ENCODE measurements around the gene BLOC1S4.

BLOC1S4 gene

GRCh38 chr4:6682862-6683590 lies 32.9 kb upstream of the BLOC1S4 start:
- no peaks in the 10 kb centered on the region for H3K36me3 ChIP-seq (ENCODE audit: control insufficient read depth, insufficient read depth, low read length)
- H3K4me1 ChIP-seq (ENCODE audit: control insufficient read depth, insufficient read depth, low read length), result no peaks in the 10 kb centered on the region
- H3K4me3 ChIP-seq (ENCODE audit: low read length), result no peak overlapping the region
- no peak overlapping the region for H3K27ac ChIP-seq (ENCODE audit: low read depth, low read length)
- H3K9ac ChIP-seq (ENCODE audit: low read length), result no peak overlapping the region
- no peaks in the 10 kb centered on the region for H3K27me3 ChIP-seq (ENCODE audit: control insufficient read depth, insufficient read depth, low read length)

- no peak overlapping the region for H3K27ac ChIP-seq (ENCODE audit: low read depth, low read length)
- no peaks in the 10 kb centered on the region for H3K4me1 ChIP-seq (ENCODE audit: control insufficient read depth, insufficient read depth, low read length)
- no peaks in the 10 kb centered on the region for H3K36me3 ChIP-seq (ENCODE audit: control insufficient read depth, insufficient read depth, low read length)
- H3K4me3 ChIP-seq (ENCODE audit: low read length), result no peak overlapping the region
- H3K9ac ChIP-seq (ENCODE audit: low read length), result no peak overlapping the region
- no peaks in the 10 kb centered on the region for H3K27me3 ChIP-seq (ENCODE audit: control insufficient read depth, insufficient read depth, low read length)
These were observed 31.3 kb upstream of the BLOC1S4 start for GRCh38 chr4:6684656-6685055.

GRCh38 chr4:6686104-6686787 lies 29.7 kb upstream of the BLOC1S4 start:
- H3K27me3 ChIP-seq (ENCODE audit: control insufficient read depth, insufficient read depth, low read length), result no peaks in the 10 kb centered on the region
- no peaks in the 10 kb centered on the region for H3K4me1 ChIP-seq (ENCODE audit: control insufficient read depth, insufficient read depth, low read length)
- no peaks in the 10 kb centered on the region for H3K36me3 ChIP-seq (ENCODE audit: control insufficient read depth, insufficient read depth, low read length)
- H3K27ac ChIP-seq (ENCODE audit: low read depth, low read length), result no peak overlapping the region
- no peak overlapping the region for H3K4me3 ChIP-seq (ENCODE audit: low read length)
- H3K9ac ChIP-seq (ENCODE audit: low read length), result no peak overlapping the region

- Histone ChIP-seq H3K4me3 (ENCODE audit: low read length) (no peak overlapping the region), H3K9ac (ENCODE audit: low read length) (no peak overlapping the region), H3K27ac (ENCODE audit: low read depth, low read length) (no peak overlapping the region), H3K36me3 (ENCODE audit: control insufficient read depth, insufficient read depth, low read length) (no peaks in the 10 kb centered on the region), H3K27me3 (ENCODE audit: control insufficient read depth, insufficient read depth, low read length) (no peaks in the 10 kb centered on the region), H3K4me1 (ENCODE audit: control insufficient read depth, insufficient read depth, low read length) (no peaks in the 10 kb centered on the region)
These were observed 27.8 kb upstream of the BLOC1S4 start for GRCh38 chr4:6687947-6688878.

GRCh38 chr4:6688879-6689505 lies 27.0 kb upstream of the BLOC1S4 start:
- no peaks in the 10 kb centered on the region for H3K36me3 ChIP-seq (ENCODE audit: control insufficient read depth, insufficient read depth, low read length)
- no peaks in the 10 kb centered on the region for H3K27me3 ChIP-seq (ENCODE audit: control insufficient read depth, insufficient read depth, low read length)
- H3K4me3 ChIP-seq (ENCODE audit: low read length), result peak overlapping the region; percentile 28
- H3K27ac ChIP-seq (ENCODE audit: low read depth, low read length), result no peak overlapping the region
- H3K4me1 ChIP-seq (ENCODE audit: control insufficient read depth, insufficient read depth, low read length), result no peaks in the 10 kb centered on the region
- H3K9ac ChIP-seq (ENCODE audit: low read length), result no peak overlapping the region

GRCh38 chr4:6689506-6689960 lies 26.4 kb upstream of the BLOC1S4 start:
- H3K9ac ChIP-seq (ENCODE audit: low read length), result no peak overlapping the region

GRCh38 chr4:6692379-6692778 lies 23.6 kb upstream of the BLOC1S4 start:
- no peak overlapping the region for H3K4me3 ChIP-seq (ENCODE audit: low read length)
- no peaks in the 10 kb centered on the region for H3K36me3 ChIP-seq (ENCODE audit: control insufficient read depth, insufficient read depth, low read length)
- no peaks in the 10 kb centered on the region for H3K4me1 ChIP-seq (ENCODE audit: control insufficient read depth, insufficient read depth, low read length)
- H3K27me3 ChIP-seq (ENCODE audit: control insufficient read depth, insufficient read depth, low read length), result no peaks in the 10 kb centered on the region
- no peak overlapping the region for H3K27ac ChIP-seq (ENCODE audit: low read depth, low read length)
- no peak overlapping the region for H3K9ac ChIP-seq (ENCODE audit: low read length)

More at GRCh38 chr4:6689506-6689960, 26.4 kb upstream of the BLOC1S4 start:
- no peaks in the 10 kb centered on the region for H3K4me1 ChIP-seq (ENCODE audit: control insufficient read depth, insufficient read depth, low read length)
- H3K36me3 ChIP-seq (ENCODE audit: control insufficient read depth, insufficient read depth, low read length), result no peaks in the 10 kb centered on the region
- H3K27me3 ChIP-seq (ENCODE audit: control insufficient read depth, insufficient read depth, low read length), result no peaks in the 10 kb centered on the region
- peak overlapping the region; percentile 28 for H3K4me3 ChIP-seq (ENCODE audit: low read length)
- H3K27ac ChIP-seq (ENCODE audit: low read depth, low read length), result no peak overlapping the region

- H3K4me1 ChIP-seq (ENCODE audit: control insufficient read depth, insufficient read depth, low read length), result no peaks in the 10 kb centered on the region
- H3K27ac ChIP-seq (ENCODE audit: low read depth, low read length), result no peak overlapping the region
- no peak overlapping the region for H3K9ac ChIP-seq (ENCODE audit: low read length)
- no peaks in the 10 kb centered on the region for H3K36me3 ChIP-seq (ENCODE audit: control insufficient read depth, insufficient read depth, low read length)
- H3K27me3 ChIP-seq (ENCODE audit: control insufficient read depth, insufficient read depth, low read length), result no peaks in the 10 kb centered on the region
- H3K4me3 ChIP-seq (ENCODE audit: low read length), result no peak overlapping the region
These were observed 23.2 kb upstream of the BLOC1S4 start for GRCh38 chr4:6692806-6693205.

- Histone ChIP-seq H3K36me3 (ENCODE audit: control insufficient read depth, insufficient read depth, low read length) (no peaks in the 10 kb centered on the region), H3K4me3 (ENCODE audit: low read length) (no peak within 1 kb of the TSS), H3K27me3 (ENCODE audit: control insufficient read depth, insufficient read depth, low read length) (no peaks in the 10 kb centered on the region), H3K27ac (ENCODE audit: low read depth, low read length) (no peak within 1 kb of the TSS), H3K4me1 (ENCODE audit: control insufficient read depth, insufficient read depth, low read length) (no peaks in the 10 kb centered on the region), H3K9ac (ENCODE audit: low read length) (no peak within 1 kb of the TSS)
These were observed 22.5 kb upstream of the BLOC1S4 start, which contains the start of gene S100P for GRCh38 chr4:6693231-6694176. TSS of gene S100P (plus strand) at chr4:6693878. CDS start at chr4:6693933, 55 bp downstream.

GRCh38 chr4:6694177-6694901 lies 21.6 kb upstream of the BLOC1S4 start:
- H3K27ac ChIP-seq (ENCODE audit: low read depth, low read length), result no peak overlapping the region
- H3K36me3 ChIP-seq (ENCODE audit: control insufficient read depth, insufficient read depth, low read length), result no peaks in the 10 kb centered on the region
- no peaks in the 10 kb centered on the region for H3K4me1 ChIP-seq (ENCODE audit: control insufficient read depth, insufficient read depth, low read length)
- H3K9ac ChIP-seq (ENCODE audit: low read length), result no peak overlapping the region
- no peaks in the 10 kb centered on the region for H3K27me3 ChIP-seq (ENCODE audit: control insufficient read depth, insufficient read depth, low read length)
- H3K4me3 ChIP-seq (ENCODE audit: low read length), result no peak overlapping the region

Data from rectal smooth muscle tissue (tissue), 1 donor.